GM19351 (cell line): ENCODE results near the gene SDHB.

Experiments
- ATAC-seq: cut with Tn5 transposase; IDR thresholded peaks from one replicate; pipeline ENCODE4 v1.9.1; 2021; ENCODE audit warnings: mild to moderate bottlenecking, moderate library complexity; ENCODE audit not compliant: unreplicated experiment

Gene SDHB

DNA sequence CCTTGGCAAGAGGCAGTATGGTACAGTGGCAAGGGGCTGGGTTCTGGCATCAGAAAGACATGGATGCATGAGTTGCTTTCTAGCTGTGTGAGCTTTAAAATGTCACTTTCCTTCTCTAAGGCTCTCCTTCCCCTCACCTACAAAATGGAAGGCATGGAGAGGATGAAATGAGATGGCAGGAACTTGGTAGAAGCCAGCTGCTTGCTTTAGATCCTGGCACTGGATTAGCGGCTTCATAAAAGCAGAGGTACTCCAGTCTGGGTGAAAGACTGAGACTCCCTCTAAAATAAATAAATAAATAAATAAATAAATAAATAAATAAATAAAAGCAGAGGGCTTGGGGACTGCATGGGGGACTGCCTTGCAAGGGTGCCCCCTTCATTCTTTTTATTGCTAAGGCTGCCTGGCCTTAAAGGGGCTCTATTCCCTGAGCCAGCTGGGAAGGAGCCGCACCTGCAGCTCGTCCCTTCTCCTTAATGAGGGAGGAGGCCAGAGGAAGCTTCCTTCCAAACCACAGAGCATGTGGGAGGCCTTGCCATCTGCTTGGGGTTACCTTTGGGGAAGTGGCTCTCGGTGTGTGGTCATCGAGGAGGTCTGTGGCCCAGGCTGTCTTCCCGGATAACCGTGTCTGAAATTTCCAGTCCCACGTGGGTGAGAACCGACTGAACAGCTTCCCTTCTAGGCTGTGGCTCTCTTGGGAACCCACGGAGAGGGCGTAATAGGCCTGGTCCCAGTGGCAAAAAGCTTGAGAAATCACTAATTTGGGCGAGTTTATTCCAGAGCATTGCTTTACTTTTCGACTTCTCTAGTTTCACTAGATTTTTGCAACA is 40.1 kb downstream of the SDHB start:
- no peak for ATAC-seq

DNA sequence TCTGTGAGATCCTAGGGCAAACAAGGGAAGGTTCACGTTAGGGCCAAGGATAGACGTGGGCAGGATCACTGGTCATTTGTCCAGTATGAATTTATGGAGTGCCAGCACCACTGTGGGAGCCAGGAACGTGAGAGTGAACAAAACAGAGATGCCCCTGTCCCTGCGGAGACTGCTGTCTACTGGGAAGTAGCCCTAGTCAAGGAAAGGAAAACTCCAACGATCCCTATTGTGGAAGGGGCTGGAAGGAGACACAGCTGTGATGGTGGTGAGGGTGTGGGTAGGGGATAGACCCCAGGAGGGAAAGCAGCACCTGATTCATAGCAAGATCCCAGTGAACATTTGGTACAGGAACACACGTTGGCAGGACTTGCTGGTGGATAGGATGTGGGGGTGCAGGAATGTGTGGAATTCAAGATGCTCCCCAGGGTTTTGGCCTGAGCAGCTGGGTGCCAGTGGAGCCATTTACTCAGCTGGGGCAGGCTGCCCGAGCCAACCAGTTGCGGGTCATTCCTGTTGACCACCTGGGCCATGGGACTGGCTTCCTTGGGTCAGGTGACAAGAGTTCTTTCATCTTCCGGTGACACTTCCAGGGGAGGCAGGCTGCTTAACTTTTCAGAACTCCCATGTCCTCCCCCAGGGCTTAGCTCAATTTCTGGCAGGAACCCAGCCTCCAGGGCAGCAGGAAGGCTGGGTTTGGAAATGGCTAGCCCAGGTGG is 40.9 kb downstream of the SDHB start:
- no peak for ATAC-seq

DNA sequence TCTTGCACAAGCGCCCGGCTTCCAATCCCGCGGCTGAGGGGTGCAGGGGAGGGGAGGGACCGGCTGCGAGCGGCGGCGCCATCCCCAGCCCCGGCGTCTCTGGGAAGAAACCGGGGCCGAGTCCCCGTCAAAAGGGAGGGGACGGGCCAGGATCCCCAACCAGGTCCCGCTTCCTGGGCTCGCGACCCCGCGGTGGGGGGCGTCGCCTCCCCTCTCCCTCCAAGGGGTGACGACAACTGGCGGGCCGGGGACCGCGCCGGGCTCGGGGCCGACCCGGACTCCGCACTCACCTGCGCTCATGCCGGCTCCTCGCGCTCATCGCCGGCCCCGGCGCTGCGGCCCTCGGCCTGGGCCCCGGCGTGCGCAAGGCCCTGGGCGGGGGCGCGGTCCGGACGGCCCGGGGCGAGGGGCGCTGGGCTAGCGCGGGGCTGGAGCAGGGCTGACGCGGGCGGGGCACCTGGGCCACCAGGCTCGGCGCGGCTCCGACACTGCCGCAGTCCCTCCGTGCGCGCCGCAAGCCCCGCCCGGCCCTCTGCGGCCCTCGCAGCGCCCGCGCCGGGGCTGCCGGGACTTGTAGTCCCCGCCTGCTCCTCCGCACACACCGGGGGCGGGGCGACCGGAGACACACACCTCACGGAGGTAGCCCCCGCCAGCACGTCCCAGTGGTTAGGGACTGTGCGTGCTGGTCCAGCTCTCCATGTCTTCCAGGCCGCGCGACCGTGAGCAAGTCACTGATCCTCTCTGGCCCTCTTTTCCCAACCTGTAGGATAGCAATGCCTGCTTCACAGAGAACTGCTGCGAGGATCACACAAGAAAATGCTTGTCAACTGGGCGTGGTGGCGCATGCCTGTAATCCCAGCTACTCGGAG is 42.2 kb downstream of the SDHB start, which contains the start of gene ATP13A2:
TSS of gene ATP13A2 (minus strand) at position 490 of the 869 bp plus-strand sequence. CDS start at position 300, 190 bp downstream.
- peak; percentile 89 for ATAC-seq

DNA sequence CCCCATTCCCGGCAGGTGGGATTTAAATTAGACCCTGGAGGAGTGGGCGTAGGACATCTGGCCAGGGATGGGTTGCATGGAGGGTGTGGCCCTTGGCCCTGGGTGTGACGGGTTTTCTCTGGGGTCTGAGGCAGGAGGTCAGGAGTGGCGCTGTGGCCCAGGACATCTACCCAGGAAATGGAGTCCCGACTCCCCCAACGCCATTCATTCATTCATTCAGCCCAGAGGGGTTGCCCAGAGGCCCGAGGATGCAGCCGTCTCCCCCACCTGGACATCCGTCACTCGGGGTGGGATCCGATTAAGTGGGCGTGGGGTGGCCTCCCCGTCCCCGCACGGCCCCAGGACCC is 42.8 kb downstream of the SDHB start:
- ATAC-seq = peak; percentile 14

DNA sequence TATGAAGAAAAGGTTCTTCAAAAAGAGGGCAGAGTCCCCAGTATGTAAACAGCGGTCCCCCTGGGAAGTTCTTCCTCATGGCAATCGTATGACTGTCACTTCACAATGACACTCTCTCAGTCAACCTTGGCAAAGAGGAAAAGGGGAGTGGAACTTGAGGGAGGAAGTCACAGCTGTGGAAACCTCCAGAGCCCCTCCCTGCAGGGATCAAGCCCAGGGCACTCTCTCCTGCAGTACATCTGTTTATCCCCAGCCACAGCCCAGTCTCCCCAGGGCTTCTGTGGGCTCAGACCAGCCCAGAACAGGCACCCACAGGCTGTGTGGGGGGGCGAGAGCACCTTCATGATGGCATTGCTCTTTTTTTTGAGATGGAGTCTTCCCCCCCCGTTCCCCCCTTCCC is 44.1 kb downstream of the SDHB start:
- no peak for ATAC-seq

DNA sequence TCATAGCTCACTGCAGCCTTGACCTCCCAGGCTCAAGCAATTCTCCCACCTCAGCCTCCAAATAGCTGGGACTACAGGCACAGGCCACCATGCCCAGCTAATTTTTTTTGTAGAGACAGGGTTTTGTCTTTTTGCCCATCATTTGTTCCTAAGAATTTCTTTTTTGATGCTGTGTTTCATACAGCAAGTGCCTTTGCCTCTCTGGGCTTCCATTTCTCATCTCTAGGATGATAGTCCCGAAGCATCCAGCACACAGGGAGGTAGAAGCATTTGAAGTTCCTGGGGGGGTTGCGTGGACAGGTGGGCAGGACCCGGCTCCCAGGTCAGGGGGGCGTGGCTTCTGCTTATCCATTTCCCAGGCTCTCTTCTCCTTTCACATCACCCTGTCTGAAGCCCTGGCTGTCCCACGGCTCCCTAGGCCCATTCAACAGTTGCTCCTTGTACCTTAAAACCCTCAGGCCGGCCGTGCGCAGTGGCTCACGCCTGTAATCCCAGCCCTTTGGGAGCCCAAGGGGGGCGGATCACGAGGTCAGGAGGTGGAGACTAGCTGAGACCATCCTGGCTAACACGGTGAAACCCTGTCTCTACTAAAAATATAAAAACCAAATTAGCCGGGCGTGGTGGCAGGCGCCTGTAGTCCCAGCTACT is 45.5 kb downstream of the SDHB start:
- ATAC-seq = no peak

DNA sequence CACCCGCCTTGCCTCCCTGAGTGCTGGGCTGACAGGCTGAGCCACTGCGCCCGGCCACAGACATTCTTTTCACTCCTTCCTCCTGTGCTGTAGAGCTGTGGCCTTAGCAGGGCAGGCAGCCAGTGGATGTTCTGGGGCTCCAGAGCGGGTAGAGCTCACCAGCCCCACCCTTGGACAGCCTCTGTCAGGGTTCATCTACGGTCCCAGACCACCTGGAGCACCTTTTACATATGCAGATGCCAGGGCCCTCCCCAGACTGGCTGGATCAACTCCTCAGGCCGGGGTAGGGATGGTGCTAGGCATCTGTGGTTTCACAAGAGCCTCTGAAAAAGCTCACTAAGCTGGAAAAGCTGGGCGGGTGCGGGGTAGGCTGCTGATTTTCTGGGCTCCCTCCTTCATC is 46.7 kb downstream of the SDHB start:
- no peak for ATAC-seq

DNA sequence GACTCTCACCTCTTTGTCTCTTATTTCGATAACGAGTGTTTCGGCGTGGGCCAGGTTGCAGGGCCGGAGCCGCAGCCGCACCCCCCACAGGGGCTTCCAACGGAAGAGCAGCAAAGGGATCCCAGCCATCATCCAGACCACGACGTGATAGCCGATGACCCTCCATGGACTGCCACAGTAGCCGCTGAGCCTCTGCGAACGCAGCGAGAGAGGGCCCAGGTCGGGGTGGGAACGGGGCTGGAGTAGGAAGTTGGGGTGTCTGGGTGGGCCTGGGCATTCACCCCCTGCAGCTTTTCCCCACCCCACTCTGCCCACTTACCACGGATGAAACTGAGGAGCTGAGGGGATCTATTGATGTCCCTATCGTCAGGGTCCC is 48.5 kb downstream of the SDHB start:
- no peak for ATAC-seq

DNA sequence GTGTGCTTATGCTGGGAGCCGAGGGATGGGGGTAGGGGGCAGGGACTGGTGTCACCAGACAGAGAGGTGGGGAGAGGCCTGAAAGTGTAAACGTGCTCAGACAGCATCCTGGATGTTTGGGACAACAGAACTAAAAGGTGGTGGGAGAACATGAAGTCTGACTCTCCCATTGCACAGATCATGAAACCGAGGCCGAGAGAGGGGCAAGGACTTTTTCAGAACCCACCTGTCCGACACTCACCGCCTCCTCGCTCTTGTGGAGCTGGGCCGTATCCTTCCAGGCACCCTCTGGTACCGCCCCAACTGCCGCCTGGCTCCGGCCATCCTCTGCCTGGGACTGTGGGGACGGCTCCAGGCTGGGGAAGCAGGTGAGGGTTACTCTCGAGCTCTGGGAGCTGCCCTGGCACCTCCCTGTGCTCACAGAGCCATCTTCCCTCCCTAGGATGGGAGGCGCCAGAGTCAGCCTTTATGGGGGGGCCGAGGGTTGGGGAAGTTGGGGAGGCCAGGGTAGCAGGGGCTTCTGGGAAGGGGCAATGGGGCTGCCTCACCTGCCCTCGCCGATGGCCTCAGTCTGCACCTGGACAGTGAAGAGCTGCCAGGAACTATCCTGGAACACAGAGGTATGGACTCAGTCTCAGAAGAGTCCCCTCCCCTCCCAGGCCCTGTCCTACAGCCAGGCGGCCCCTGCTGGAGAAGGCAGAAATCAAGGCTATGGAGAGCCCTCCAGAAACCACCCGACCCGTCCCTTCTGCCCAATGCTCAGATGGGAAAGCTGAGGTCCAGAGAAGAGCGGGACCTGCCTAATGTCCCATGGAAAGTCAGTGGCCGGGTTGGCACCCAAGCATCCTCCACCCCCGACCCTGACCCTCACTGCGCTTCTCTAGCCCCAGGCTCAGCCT is 49.1 kb downstream of the SDHB start:
- ATAC-seq = no peak

DNA sequence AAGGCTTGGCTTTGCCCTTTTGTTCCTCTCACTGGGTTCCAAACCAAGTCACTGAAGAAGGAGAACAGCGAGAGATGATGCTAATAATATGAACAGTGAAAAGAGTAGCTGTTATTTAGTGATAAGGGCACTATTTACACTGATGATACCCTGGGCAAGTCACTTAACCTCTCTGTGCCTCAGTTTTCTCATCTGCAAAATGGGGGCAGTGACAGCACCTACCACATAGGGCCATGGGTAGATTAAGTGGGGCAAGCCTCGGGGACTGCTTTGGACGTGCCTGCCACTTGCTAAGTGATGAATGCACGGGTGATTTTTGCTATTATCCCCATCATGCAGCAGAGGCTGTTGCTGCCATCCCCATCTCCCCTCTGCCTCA is 51.3 kb downstream of the SDHB start:
- no peak for ATAC-seq

DNA sequence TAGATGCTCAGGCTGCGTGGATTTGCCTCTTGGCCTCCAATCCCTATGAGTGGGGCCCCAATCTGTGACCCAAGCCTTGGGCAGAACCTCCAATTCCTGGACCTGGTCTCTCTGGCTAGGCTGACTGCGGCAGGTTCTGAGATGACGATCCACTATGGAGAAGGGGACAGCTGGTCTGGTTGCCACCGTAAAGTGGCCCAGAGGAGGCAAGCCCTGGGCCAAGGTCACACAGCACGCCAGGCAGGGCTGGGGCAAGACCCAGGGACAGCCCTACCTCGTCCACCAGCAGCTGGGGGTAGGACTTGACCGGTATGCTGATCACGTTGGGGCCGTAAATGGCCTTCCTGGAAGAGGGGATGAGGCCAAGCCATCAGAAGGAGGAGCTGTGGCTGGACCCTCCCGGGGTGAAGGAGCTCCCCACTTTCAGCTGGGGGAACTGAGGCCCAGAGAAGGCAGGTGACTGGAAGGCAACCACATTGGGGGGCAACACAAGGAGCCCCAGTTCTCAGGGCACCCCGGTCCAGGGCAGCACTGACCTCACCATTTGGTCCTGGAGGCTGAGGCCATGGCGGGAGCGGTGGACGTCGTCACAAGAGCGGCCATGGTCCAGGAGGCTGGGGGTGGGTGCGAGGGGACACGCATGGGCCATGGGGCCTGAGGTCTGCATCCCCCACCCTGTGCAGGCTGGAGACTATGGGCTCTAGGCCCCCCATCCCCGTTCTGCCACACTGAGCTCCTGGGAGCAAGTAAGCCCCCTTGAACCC is 51.9 kb downstream of the SDHB start:
- ATAC-seq = no peak

DNA sequence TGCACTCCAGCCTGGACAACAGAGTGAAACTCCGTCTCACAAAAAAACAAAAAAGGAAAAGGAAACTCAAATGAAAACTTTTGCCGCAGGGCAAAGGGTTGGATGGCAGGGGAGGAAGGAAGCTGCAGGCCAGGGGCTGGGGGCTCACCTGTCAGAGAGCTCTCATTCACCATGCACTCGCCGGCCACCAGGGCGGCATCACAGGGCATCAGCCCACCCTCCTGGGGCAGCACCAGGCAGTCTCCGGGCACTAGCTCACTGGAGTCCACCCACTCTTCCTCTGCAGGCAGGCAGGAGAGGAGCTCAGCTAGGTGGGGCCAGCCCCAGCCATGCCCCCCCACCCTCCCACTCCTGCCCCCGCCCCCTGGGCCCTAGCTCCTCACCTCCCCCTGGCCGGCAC is 54.0 kb downstream of the SDHB start:
- no peak for ATAC-seq

DNA sequence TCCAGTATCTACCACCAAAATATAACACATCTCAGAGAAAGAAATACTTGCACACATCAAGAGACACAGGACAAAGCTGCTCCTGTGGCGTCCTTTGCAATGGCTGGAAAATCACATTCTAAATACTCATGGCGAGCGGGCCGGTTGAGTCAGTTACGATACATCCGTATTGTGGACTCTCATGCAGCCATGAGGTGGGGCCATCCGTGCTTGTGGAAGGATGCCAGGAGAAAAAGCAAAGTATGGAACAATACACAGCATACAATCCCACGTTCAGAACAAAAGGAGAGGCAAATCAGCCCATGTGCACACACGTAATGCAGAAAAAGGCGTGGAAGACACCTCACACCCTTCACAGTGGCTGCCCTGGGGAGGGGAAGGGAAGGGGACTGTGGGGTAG is 55.2 kb downstream of the SDHB start:
- no peak for ATAC-seq

DNA sequence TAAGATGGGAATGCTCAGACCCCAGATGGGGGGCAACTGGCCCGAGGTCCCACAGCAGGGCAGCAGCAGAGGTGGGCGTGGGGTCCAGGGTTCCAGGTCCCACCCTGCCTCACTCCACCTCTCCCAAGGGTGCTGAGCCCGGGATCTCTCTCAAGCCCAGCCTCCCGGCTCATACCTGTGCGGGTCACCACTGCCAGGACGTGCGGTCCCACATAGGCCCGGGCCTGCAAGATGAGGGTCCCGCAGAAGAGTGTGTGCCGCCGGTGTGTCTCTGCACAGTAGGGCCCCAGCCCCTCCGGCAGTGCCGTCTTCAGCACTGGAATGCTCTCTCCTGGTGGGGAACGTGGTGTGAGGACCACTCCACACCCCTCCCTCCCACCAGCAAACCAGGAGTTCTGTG is 57.0 kb downstream of the SDHB start:
- ATAC-seq = no peak

DNA sequence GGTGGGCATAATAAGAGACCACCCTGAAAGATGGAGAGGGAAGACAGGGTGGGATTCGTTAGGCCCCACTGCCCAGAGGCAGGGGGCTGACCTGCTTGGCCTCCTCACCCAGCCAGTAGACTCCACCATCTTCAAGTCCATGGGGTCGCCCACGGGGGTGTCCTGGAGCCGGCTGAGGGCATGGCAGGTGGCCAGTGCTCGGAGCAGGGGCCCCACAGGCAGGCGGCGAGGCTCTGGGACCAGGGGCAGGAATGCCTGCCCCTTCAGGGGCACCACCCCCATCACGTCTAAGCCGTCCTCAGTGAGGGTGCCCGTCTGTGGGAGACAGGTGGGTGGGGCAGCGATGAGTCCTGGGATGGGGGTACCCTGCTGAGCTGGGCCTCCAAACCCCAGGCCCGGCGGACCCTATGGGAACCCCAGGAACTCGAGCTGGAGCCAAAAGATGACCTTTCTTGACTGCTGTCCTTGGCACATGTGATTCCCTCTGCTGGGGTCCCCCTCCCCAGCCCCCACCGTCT is 60.3 kb downstream of the SDHB start:
- ATAC-seq = no peak

DNA sequence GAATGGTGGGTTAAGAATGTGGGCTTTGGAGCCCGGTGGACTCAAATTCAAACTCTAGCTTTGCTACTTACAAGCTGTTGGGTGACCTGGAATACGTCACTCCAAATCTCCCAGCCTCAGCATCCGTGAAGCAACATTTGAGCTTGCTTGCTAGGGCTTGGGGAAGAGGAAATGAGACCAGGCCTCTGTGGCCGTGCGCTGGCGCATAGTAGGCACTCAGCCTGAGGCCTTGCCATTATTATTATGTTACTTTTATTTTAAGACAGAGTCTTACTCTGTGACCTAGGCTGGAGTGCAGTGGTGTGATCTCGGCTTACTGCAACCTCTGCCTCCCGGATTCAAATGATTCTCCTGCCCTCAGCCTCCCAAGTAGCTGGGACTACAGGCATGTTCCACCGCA is 61.2 kb downstream of the SDHB start:
- ATAC-seq = no peak

DNA sequence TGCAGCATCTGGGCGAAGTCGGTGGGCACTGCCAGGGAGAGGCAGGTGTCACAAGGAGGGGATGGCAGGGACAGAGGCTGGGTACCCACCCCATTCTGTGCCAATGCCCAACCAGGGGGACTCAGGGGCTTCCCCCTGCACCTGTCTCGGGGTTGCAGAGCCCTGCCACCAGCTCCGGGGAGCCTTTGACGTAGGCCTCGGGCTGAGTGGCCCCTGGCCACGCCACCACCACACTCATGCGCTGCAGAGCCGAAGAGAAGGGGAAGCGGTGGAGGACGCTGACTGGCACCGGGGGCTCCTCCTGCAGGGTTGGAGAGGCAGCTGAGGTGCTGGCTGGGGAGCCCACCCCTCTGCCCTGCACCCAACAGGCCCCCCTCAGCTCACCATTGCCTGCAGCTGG is 61.7 kb downstream of the SDHB start:
- ATAC-seq = no peak

DNA sequence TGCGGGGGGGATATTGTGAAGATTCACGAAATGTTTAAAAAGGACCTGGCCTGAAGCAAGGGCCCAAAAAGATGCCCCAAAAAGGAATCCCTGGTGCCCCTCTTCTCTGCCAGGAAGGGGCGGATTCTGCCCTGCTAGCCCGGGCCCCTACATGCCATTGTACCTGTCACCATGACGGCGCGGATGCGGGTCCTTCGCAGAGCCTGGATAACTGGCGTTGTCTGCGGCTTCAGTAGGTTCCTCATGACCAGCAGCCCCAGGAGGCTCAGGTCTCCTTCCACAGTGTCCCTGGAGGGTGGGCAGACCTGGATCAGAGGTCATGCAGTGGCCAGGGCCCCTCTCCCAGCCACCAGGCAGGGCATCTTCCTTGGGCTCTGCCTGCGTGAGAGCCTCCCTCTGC is 62.3 kb downstream of the SDHB start:
- ATAC-seq = no peak
